HCT116 (cell line): ENCODE measurements around the gene ZBTB20. TPM values are rescaled to one million over a fixed set of nuclear protein-coding genes. Genes with fewer than 3 reads are reported as not detected.

Experiments
- ATAC-seq: fragments of 200-7000 bp; cut with Tn5 transposase; 2 replicates; pipeline ENCODE4 v1.9.1; 2020; ENCODE audit warnings: mild to moderate bottlenecking, moderate library complexity
- BruUV-seq: library from RNA; stranded (reverse); fragments of 400-500 nt; replicated peaks from 2 replicates; lab custom pipeline; 2021; lab: Mats Ljungman, UMichigan
- CTCF ChIA-PET: fragments of 300-600 bp; sonication (Branson Sonifier 250); formaldehyde crosslinking; loops from one replicate; lab custom pipeline; 2021; ENCODE audit warnings: antibody characterized with exemption; lab: Charles Lee
- POLR2A ChIA-PET: fragments of 300-600, 350-600 bp; sonication (Branson Sonifier 250); formaldehyde crosslinking; loops from one replicate; lab custom pipeline; 2021; ENCODE audit warnings: antibody characterized with exemption; lab: Charles Lee
- RAD21 ChIA-PET, 2 experiments: fragments of 300-600 bp; sonication (Branson Sonifier 250); formaldehyde crosslinking; loops; one replicate each; lab custom pipeline; 2023; ENCODE audit warnings: low total read pairs in 2 of 2; ENCODE audit not compliant: uncharacterized antibody in 2 of 2, unreplicated experiment in 2 of 2, low non-redundant PET in 1 of 2; lab: Charles Lee
- DNase-seq: peaks from one replicate; pipeline ENCODE4 v3.0.0-alpha.2; 2010; ENCODE audit warnings: low read depth, low spot score
- H2AFZ ChIP-seq: fragments of 200-600 bp; shearing (Covaris generic), sonication (generic); 2 replicates; pipeline ENCODE4 v1.6.1; 2017; ENCODE audit warnings: low read depth, mixed run types, mixed read lengths, antibody characterized with exemption, low read length; ENCODE audit not compliant: poor library complexity, severe bottlenecking
- H3K27ac ChIP-seq: 2 replicates; pipeline ENCODE4 v1.5.1; 2012; ENCODE audit warnings: low read depth, low read length
- H3K27me3 ChIP-seq: fragments of 200-600 bp; sonication (generic); 2 replicates; pipeline ENCODE4 v1.6.1; 2016; ENCODE audit warnings: mixed run types, low read length, mixed read lengths; ENCODE audit not compliant: insufficient read depth
- H3K36me3 ChIP-seq, 2 experiments: fragments of 200-500 bp in 1 of 2; fragments of 200-600 bp in 1 of 2; sonication (Bioruptor generic) in 1 of 2; sonication (generic) in 1 of 2; 2 replicates each; pipeline versions ENCODE4 v1.5.1 to v1.6.1; 2014 to 2016; ENCODE audit warnings: low read length in 2 of 2, inconsistent platforms in 1 of 2, mixed read lengths in 1 of 2, mixed run types in 1 of 2; ENCODE audit not compliant: insufficient read depth in 2 of 2, control insufficient read depth in 1 of 2
- H3K4me1 ChIP-seq, 2 experiments: fragments of 200-600 bp in 1 of 2; sonication (generic) in 1 of 2; 2 replicates each; pipeline versions ENCODE4 v1.5.1 to v1.6.1; 2012 to 2017; ENCODE audit warnings: low read length in 2 of 2, inconsistent platforms in 1 of 2, mild to moderate bottlenecking in 1 of 2, mixed read lengths in 1 of 2, mixed run types in 1 of 2, moderate library complexity in 1 of 2; ENCODE audit not compliant: insufficient read depth in 2 of 2, control insufficient read depth in 1 of 2
- H3K4me2 ChIP-seq: fragments of 200-600 bp; sonication (generic); 2 replicates; pipeline ENCODE4 v1.6.1; 2017; ENCODE audit warnings: mixed run types, low read length, mixed read lengths
- H3K4me3 ChIP-seq, 2 experiments: fragments of 200-600 bp in 1 of 2; sonication (generic) in 1 of 2; replicated peaks in 1 of 2; 2 replicates each; pipeline ENCODE4 v1.5.1; 2011 to 2016; ENCODE audit warnings: low read length in 2 of 2, control low read depth in 1 of 2, low read depth in 1 of 2, mild to moderate bottlenecking in 1 of 2, mixed read lengths in 1 of 2, mixed run types in 1 of 2
- H3K79me2 ChIP-seq: fragments of 200-600 bp; sonication (generic); 2 replicates; pipeline ENCODE4 v1.6.1; 2017; ENCODE audit warnings: mild to moderate bottlenecking, mixed run types, low read length, moderate library complexity, mixed read lengths; ENCODE audit not compliant: insufficient read depth
- H3K9ac ChIP-seq: fragments of 200-600 bp; sonication (generic); 2 replicates; pipeline ENCODE4 v1.6.1; 2016; ENCODE audit warnings: low read length, mixed read lengths
- H3K9me2 ChIP-seq: fragments of 200-600 bp; sonication (generic), shearing (Covaris generic); 2 replicates; pipeline ENCODE4 v1.6.1; 2017; ENCODE audit warnings: mixed run types, mild to moderate bottlenecking, moderate library complexity; ENCODE audit not compliant: insufficient read depth
- H3K9me3 ChIP-seq, 2 experiments: fragments of 200-500 bp in 1 of 2; fragments of 200-600 bp in 1 of 2; sonication (Bioruptor generic) in 1 of 2; sonication (generic) in 1 of 2; 2 replicates each; pipeline ENCODE4 v1.6.1; 2014 to 2017; ENCODE audit warnings: low read length in 2 of 2, mixed read lengths in 2 of 2, inconsistent platforms in 1 of 2, low read depth in 1 of 2, mild to moderate bottlenecking in 1 of 2, mixed run types in 1 of 2, moderate library complexity in 1 of 2; ENCODE audit not compliant: control insufficient read depth in 1 of 2, insufficient read depth in 1 of 2
- H4K20me1 ChIP-seq: fragments of 200-600 bp; sonication (generic), shearing (Covaris generic); 2 replicates; pipeline ENCODE4 v1.6.1; 2017; ENCODE audit warnings: mixed run types, mild to moderate bottlenecking, moderate library complexity; ENCODE audit not compliant: insufficient read depth
- CEBPB ChIP-seq: IDR thresholded peaks from 2 replicates; pipeline ENCODE4 v1.6.1; 2012; ENCODE audit warnings: low read depth
- CTCF ChIP-seq, 3 experiments: fragments of 200-600 bp in 1 of 3; sonication (generic) in 1 of 3; IDR thresholded peaks in 2 of 3; conservative IDR thresholded peaks in 1 of 3; 2 replicates each; pipeline ENCODE4 v1.5.1; 2012 to 2017; ENCODE audit warnings: low read depth in 2 of 3, low read length in 2 of 3, antibody characterized with exemption in 1 of 3, borderline replicate concordance in 1 of 3, control low read depth in 1 of 3, mild to moderate bottlenecking in 1 of 3, mixed read lengths in 1 of 3, mixed run types in 1 of 3, moderate library complexity in 1 of 3; ENCODE audit not compliant: insufficient read depth in 1 of 3
- ELF1 ChIP-seq: IDR thresholded peaks from 2 replicates; pipeline ENCODE4 v1.6.1; 2012; ENCODE audit warnings: low read depth, borderline replicate concordance
- EZH2phosphoT487 ChIP-seq: fragments of 200-600 bp; IDR thresholded peaks from 2 replicates; pipeline ENCODE4 v1.6.1; 2018; ENCODE audit warnings: antibody characterized with exemption, borderline replicate concordance
- FOSL1 ChIP-seq: IDR thresholded peaks from 2 replicates; pipeline ENCODE4 v1.6.1; 2012; ENCODE audit warnings: low read depth
- JUND ChIP-seq: IDR thresholded peaks from 2 replicates; pipeline ENCODE4 v1.6.1; 2012
- MAX ChIP-seq: IDR thresholded peaks from 2 replicates; pipeline ENCODE4 v1.6.1; 2012
- POLR2A ChIP-seq: IDR thresholded peaks from 2 replicates; pipeline ENCODE4 v1.7.0; 2011; ENCODE audit warnings: borderline replicate concordance; ENCODE audit not compliant: insufficient read depth, insufficient read length; ENCODE audit errors: extremely low read depth
- POLR2AphosphoS5 ChIP-seq: IDR thresholded peaks from 2 replicates; pipeline ENCODE4 v1.6.1; 2011; ENCODE audit warnings: mild to moderate bottlenecking, low read depth, low read length, moderate library complexity
- SIN3A ChIP-seq: IDR thresholded peaks from 2 replicates; pipeline ENCODE4 v1.6.1; 2012; ENCODE audit warnings: low read depth
- SRF ChIP-seq: IDR thresholded peaks from 2 replicates; pipeline ENCODE4 v1.6.1; 2012; ENCODE audit warnings: low read depth
- ZFX ChIP-seq: fragments of 450-650 bp; IDR thresholded peaks from 2 replicates; pipeline ENCODE4 v1.6.1; 2017
- intact Hi-C: fragments of 100-400 bp; cut with micrococcal nuclease; formaldehyde crosslinking; loops from 2 replicates; pipeline ENCODE4 v1.10.0; 2022
- microRNA counts: library from miRNA; unstranded; fragments of <30 nt; microRNA quantifications from one replicate; lab custom pipeline; 2015
- microRNA-seq: library from miRNA; unstranded; fragments of <30 nt; microRNA quantifications from one replicate; pipeline ENCODE4, GENCODE V29; 2016; ENCODE audit warnings: borderline number of aligned reads
- total RNA-seq: library from RNA; stranded (reverse); gene quantifications from one replicate; pipeline ENCODE4 v1.2.1, GENCODE V29; 2021; ENCODE audit not compliant: unreplicated experiment
- TF ChIP-seq, protein P1 (sequence below): IDR thresholded peaks from 2 replicates; pipeline ENCODE4 v1.6.1; 2011; ENCODE audit warnings: mild to moderate bottlenecking, low read length, moderate library complexity; ENCODE audit not compliant: insufficient replicate concordance; ENCODE audit errors: extremely low read depth

The ZBTB20 gene
- total RNA-seq, 1 experiment from 2014 or later: 42.1 TPM

GRCh38 chr3:114284644-114285043 lies 862.4 kb downstream of the ZBTB20 start:
- no peaks in the 10 kb centered on the region for H3K9me2 ChIP-seq
- no peak overlapping the region for H3K4me2 ChIP-seq
- no peak overlapping the region for H3K9ac ChIP-seq
- H3K27me3 ChIP-seq: no peaks in the 10 kb centered on the region
- POLR2A ChIA-PET: no interaction called here
- BruUV-seq: no TSS peak
- ATAC-seq (no peak), DNase-seq (no peak)
- H3K4me1 ChIP-seq: no peaks in the 10 kb centered on the region
- intact Hi-C loops: no loop called here
- H3K27ac ChIP-seq: no peak overlapping the region
- no peaks in the 10 kb centered on the region for H3K36me3 ChIP-seq
- H2AFZ ChIP-seq: no peak overlapping the region
- no peaks in the 10 kb centered on the region for H3K9me3 ChIP-seq
- H4K20me1 ChIP-seq: no peaks in the 10 kb centered on the region; the same call in 1 of the 2 replicates
- H3K4me3 ChIP-seq: no peak overlapping the region
- CTCF ChIA-PET: interaction anchor here (1.6 kb wide), 1 partner anchor 52 kb away, joined by 3 read pairs; no protein-coding TSS in a partner anchor
- no peaks in the 10 kb centered on the region for H3K79me2 ChIP-seq
- no peak for TF ChIP-seq CEBPB
- TF ChIP-seq JUND: no peak
- no peak for TF ChIP-seq POLR2A
- TF ChIP-seq SRF: no peak
- no peak for TF ChIP-seq POLR2AphosphoS5
- no peak for TF ChIP-seq ELF1
- TF ChIP-seq CTCF (IDR thresholded peaks at IDR 0.05 in 2 of 3, conservative IDR thresholded peaks at IDR 0.05 in 1 of 3; ENCODE audit: borderline replicate concordance in 1 of 3, insufficient read depth in 1 of 3, low read depth in 2 of 3, low read length in 2 of 3): no peak
- TF ChIP-seq ZFX: no peak
- no peak for TF ChIP-seq EZH2phosphoT487
- no peak for TF ChIP-seq SIN3A
- TF ChIP-seq, protein P1, sequence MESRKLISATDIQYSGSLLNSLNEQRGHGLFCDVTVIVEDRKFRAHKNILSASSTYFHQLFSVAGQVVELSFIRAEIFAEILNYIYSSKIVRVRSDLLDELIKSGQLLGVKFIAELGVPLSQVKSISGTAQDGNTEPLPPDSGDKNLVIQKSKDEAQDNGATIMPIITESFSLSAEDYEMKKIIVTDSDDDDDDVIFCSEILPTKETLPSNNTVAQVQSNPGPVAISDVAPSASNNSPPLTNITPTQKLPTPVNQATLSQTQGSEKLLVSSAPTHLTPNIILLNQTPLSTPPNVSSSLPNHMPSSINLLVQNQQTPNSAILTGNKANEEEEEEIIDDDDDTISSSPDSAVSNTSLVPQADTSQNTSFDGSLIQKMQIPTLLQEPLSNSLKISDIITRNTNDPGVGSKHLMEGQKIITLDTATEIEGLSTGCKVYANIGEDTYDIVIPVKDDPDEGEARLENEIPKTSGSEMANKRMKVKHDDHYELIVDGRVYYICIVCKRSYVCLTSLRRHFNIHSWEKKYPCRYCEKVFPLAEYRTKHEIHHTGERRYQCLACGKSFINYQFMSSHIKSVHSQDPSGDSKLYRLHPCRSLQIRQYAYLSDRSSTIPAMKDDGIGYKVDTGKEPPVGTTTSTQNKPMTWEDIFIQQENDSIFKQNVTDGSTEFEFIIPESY: no peak
- no peak for TF ChIP-seq FOSL1
- no peak for TF ChIP-seq MAX
- RAD21 ChIA-PET: no interaction called here

MicroRNAs encoded within 50 kb of the gene (microRNA counts, 767-probe panel; counts per million panel counts)
- microRNA hsa-miR-568 (lab: Ali Mortazavi, UCI): not detected

Small RNA genes lying within 50 kb of the gene (microRNA-seq; reads per million reads assigned to microRNA genes)
- 25.4 reads per million, percentile 46 among the genes with 10 or more reads in this experiment for gene MIR4796
